SW 1271 (cell line): ENCODE data around the gene SEMA3C.
"Not testable (repeated sequence)": the region's sequence is repeated elsewhere in the genome, so short reads cannot be mapped to it uniquely, and the experiment has no call there.

Source experiments
- DNase-seq, 2 experiments: peaks; one replicate each; lab custom pipeline; 2025; lab: John Stamatoyannopoulos, UW

Gene SEMA3C

DNA sequence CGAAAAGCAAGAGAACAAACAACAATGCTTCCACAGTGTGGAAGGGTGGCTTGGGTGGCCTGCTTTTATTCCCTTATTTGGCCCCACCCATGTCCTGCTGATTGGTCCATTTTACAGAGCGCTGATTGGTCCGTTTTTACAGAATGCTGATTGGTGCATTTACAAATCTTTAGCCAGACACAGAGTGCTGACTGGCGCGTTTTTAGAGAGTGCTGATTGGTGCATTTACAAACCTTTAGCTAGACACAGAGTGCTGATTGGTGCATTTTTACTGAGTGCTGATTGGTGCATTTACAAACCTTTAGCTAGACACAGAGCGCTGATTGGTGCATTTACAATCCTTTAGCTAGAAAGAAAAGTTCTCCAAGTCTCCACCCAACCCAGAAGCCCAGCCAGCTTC is 8.1 kb upstream of the SEMA3C start:
- DNase-seq, result not testable (repeated sequence)

DNA sequence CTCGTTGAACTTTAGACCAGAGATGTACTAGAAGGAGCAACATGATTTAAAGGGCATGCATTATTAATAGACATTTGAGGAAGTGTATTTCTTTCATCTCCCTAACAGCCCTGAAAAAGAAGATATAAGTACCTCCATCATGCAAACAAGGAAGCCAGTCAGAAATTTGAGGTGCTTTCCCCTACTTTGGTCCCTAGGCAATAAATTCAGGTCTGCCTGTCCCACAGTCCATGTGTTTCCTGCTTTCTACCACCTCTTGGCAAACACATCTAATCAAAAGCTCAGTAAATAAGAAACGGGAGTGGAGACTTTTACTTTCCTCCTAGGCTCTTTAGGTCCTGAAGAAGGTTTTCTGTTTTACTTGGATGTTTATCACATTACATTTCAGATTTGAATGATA is 5.2 kb upstream of the SEMA3C start:
- no peak for DNase-seq

GRCh38 chr7:80923211-80923612 is 4.4 kb upstream of the SEMA3C start:
- DNase-seq, result no peak

- DNase-seq, result no peak
Measured at GRCh38 chr7:80922253-80923049, 3.6 kb upstream of the SEMA3C start.

GRCh38 chr7:80921130-80921529 is 2.3 kb upstream of the SEMA3C start:
- no peak for DNase-seq

DNA sequence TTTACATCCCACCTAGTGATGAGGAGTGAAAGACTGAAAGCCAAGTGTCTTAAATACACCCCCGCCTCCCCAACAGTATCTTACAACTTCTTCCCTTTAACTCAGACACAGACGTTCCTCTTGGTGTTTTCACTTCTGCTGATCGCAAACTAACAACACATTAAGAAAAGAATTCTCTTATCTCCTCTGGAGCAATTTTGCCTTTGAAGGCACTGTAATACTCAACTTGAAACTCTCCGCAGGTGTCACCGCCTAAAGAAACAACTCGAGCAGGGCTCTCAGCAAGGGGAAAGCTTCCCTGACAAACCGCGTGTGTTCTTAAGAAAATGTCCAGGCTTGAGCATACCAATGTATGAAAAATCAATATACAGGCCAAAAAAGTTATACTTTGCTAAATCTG is 452 bp downstream of the SEMA3C start:
- DNase-seq, result peak in 1 of 2 experiments; percentile 57

- DNase-seq, result peak; percentile 26 to 81
Measured at GRCh38 chr7:80916770-80917741, 1.8 kb downstream of the SEMA3C start.

GRCh38 chr7:80910228-80910627 is 8.6 kb downstream of the SEMA3C start:
- DNase-seq, result no peak

- no peak for DNase-seq
Measured at GRCh38 chr7:80908360-80908797, 10.5 kb downstream of the SEMA3C start.

DNA sequence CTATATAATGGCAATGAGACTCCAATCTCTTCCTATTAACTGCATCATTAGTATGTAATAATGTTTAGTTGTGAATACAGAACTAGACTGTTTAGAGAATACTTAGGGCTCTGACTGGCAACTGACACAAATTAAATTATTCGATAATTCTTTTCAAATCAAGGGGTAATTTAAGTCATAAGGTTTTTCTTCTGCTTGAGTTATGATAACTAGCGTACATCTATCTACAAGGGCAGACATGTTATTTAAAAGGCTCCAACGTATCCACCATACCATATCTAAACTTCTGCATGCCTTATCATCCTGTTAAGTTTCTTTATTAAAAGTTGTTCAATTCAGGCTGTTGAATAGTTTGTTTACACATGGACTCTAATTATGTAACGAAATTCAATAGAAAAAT is 11.2 kb downstream of the SEMA3C start:
- DNase-seq, result no peak

- DNase-seq, result no peak
Measured at GRCh38 chr7:80907141-80907601, 11.7 kb downstream of the SEMA3C start.

DNA sequence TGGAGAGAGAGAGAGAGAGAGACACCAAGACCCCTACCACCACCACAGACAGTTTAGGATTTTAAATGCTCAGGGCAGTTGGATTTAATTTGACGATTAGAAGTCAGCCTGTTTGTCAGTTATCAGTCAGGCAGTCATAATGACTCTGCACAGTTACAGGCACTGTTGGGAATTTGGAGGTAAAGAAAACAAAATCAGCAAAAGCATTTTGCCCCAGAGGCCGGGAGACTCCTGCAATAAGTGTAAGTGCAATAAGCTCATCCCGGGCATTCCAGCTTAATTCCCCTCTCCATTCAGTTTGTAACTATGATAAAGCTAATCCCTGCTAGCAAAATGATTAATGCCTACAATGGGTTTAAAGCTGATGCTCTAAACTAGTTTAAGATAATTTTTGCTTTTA is 13.5 kb downstream of the SEMA3C start:
- DNase-seq, result no peak

GRCh38 chr7:80902716-80903308 is 16.0 kb downstream of the SEMA3C start:
- DNase-seq, result no peak

DNA sequence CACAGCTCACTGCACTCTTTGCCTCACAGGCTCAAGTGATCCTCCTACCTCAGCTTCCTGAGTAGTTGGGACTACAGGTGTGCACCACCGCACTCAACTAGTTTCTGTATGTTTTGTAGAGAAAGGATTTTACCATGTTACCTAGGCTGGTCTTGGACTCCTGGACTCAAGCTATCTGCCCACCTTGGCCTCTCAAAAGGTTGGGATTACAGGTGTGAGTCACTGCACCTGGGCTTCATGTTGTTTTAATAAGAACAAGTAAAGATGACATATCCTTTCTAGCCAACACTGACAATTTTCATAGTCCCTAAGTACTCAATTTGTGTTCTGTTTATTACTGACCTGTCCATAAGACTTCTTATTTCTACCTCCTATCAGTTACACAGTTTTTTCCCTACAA is 16.8 kb downstream of the SEMA3C start:
- no peak for DNase-seq

DNA sequence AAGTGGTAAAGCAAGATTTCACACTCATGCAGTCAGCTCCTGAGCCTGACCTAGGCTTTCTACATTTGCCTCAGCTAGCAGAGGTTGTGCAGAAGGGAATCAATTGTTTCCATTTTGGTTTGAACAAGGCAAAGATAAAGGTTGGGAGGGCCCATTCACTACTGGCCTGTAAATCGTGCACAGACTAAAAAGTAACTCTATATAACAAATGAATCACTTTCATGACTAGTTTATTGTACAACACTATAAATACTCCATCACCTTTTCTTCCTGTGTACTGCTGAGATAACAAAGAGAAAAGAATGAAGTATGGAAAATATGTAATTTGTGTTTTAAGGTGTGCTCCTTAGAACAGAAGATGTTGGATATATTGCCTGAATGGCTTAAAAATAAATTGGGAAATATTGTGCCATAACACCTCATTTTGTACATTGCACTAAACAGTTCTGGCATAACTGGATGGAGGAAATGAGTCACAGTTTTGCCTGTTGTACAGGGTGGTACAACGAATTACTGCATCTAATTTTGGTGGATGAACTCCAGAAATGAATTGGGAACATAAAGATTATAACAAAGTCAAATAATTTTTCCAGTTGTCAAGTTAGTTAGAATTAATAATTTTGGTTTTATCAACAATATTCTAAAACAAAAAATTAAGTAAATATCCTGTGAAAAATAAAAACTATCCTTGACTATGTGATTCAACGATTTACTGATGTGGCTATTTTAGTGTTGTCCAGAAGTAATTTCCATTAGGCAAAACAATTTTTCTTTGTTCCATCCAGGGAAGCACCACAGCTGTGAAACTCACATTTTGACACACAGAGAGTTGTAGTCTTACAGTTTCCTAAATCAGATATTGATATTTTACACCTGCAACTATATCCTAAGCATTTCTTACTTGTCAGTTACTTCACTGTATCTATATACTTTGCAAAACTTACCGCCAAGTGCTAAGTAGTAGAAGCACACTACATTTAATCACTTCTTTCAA is 18.0 kb downstream of the SEMA3C start:
- peak; percentile 36 to 70 for DNase-seq

GRCh38 chr7:80896906-80897598 is 21.8 kb downstream of the SEMA3C start:
- no peak for DNase-seq

DNA sequence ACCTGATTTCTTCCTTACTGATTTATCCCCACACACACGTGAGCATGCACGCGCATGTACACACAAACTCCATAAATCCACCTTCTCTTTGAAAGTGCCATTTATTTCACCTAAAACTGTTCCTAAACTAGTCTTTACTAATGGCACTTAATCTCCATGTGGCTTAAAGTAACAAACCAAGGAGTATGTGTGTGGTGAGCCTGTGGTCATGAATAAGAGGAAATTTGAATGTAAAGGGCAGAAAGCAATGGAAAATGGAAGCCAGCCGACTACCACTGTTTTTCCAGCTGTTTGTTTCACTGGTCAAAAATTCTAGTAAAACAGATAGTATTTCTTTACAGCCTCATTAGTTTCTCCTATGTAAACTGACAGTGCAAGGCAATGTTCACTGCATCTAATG is 23.8 kb downstream of the SEMA3C start:
- DNase-seq, result no peak

DNA sequence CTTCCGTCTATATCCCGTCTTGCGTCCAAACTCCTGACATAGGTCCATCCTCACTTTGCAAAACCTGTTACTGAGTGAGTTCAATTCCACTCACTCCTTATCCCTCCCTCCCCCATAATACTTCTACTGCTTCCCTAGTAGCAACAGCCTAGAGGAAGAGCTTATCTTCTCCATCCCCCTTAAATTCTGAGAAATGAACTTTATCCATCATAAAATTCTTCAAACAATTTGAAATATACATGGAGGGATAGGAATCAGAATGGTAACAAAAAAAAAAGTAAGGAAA is 27.6 kb downstream of the SEMA3C start:
- no peak for DNase-seq

DNA sequence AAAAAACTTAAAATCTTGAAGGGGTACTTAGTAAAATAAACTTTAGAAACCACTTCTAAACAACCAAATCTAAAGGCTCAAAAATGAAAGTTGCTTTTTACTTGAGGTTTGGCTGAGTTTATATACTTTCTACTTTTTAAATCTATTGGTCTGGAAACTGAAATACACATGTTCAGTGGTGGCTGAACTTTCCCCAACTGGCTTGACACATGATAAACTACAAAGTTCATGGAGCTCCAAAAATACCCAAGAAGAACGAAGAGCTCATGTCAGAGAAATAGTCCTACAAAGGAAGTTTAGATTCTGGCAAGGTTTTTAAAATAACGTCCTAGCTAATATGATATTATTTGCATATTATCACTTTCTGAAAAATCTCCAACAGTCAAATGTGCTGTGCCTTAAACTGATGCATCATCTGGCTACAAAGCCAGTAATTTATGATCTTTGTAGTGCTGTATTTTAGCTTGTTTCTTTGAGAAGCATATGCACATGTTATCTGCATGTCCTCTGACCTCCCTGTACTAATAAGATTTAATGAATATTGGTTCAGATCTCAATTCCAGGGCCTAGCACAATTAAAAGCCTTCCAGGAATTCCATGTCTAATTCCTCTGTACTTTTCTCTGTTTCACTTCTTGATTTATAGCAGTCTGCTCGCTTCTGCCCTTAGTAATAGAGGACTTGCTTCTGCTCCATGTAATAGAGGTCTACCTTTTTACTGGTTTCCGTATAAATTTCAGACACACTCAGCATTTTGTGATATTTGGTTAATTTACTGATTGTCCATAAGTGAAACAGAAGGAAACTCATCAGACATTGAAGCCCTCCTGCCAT is 28.2 kb downstream of the SEMA3C start:
- DNase-seq, result no peak

GRCh38 chr7:80889525-80889924 is 29.3 kb downstream of the SEMA3C start:
- DNase-seq, result no peak
